Neuronal stem cell (in vitro differentiated cells): ENCODE data around the gene ARHGAP32.

ENCODE experiments used
- DNase-seq: peaks from one replicate; pipeline ENCODE4 v3.0.0-alpha.2; 2013; ENCODE audit warnings: low spot score
- H2AFZ ChIP-seq: one replicate; pipeline ENCODE4 v1.6.1; 2013; ENCODE audit warnings: mild to moderate bottlenecking, low read length, inconsistent platforms
- H2AK5ac ChIP-seq: 2 replicates; pipeline ENCODE4 v1.6.1; 2013; ENCODE audit warnings: low read depth, mild to moderate bottlenecking, inconsistent platforms, low read length, moderate library complexity, mixed read lengths
- H2BK120ac ChIP-seq: 2 replicates; pipeline ENCODE4 v1.6.1; 2013; ENCODE audit warnings: low read depth, mild to moderate bottlenecking, inconsistent platforms, low read length, moderate library complexity, mixed read lengths
- H2BK12ac ChIP-seq: one replicate; pipeline ENCODE4 v1.6.1; 2013; ENCODE audit warnings: low read length, inconsistent platforms
- H2BK15ac ChIP-seq: 2 replicates; pipeline ENCODE4 v1.6.1; 2013; ENCODE audit warnings: mild to moderate bottlenecking, low read length, inconsistent platforms, mixed read lengths
- H2BK5ac ChIP-seq: one replicate; pipeline ENCODE4 v1.6.1; 2013; ENCODE audit warnings: inconsistent platforms, mild to moderate bottlenecking, low read length, moderate library complexity
- H3K14ac ChIP-seq: one replicate; pipeline ENCODE4 v1.6.1; 2013; ENCODE audit warnings: low read length, inconsistent platforms
- H3K18ac ChIP-seq: 2 replicates; pipeline ENCODE4 v1.6.1; 2013; ENCODE audit warnings: low read length, inconsistent platforms
- H3K23ac ChIP-seq: 2 replicates; pipeline ENCODE4 v1.6.1; 2013; ENCODE audit warnings: low read depth, mild to moderate bottlenecking, mixed read lengths, low read length, inconsistent platforms; ENCODE audit not compliant: poor library complexity
- H3K27ac ChIP-seq: replicated peaks from 3 replicates; pipeline ENCODE4 v1.5.1; 2013; ENCODE audit warnings: low read length, inconsistent platforms
- H3K27me3 ChIP-seq, 3 experiments: 2 replicates each; pipeline ENCODE4 v1.6.1; 2013; ENCODE audit warnings: low read length in 3 of 3, mild to moderate bottlenecking in 2 of 3, inconsistent platforms in 1 of 3, low read depth in 1 of 3, mixed read lengths in 1 of 3, moderate library complexity in 1 of 3; ENCODE audit not compliant: control insufficient read depth in 3 of 3, insufficient read depth in 3 of 3
- H3K36me3 ChIP-seq, 2 donors: replicated peaks in 1 of 2; 2 replicates each; pipeline ENCODE4 v1.6.1; 2013; ENCODE audit warnings: low read length in 2 of 2; ENCODE audit not compliant: control insufficient read depth in 2 of 2, insufficient read depth in 2 of 2
- H3K4ac ChIP-seq: 2 replicates; pipeline ENCODE4 v1.6.1; 2013; ENCODE audit warnings: inconsistent platforms, mild to moderate bottlenecking, low read length, moderate library complexity
- H3K4me1 ChIP-seq, 2 donors: 1 replicate in 1 of 2; 2 replicates in 1 of 2; pipeline ENCODE4 v1.6.1; 2013; ENCODE audit warnings: low read length in 2 of 2, low read depth in 1 of 2; ENCODE audit not compliant: control insufficient read depth in 2 of 2, insufficient read depth in 1 of 2
- H3K4me2 ChIP-seq: one replicate; pipeline ENCODE4 v1.6.1; 2013; ENCODE audit warnings: mild to moderate bottlenecking, low read length, inconsistent platforms; ENCODE audit not compliant: insufficient read depth, poor library complexity, severe bottlenecking
- H3K4me3 ChIP-seq, 2 donors: 2 replicates each; pipeline ENCODE4 v1.5.1; 2013; ENCODE audit warnings: low read length in 2 of 2, mild to moderate bottlenecking in 2 of 2, inconsistent platforms in 1 of 2, moderate library complexity in 1 of 2
- H3K79me1 ChIP-seq: one replicate; pipeline ENCODE4 v1.6.1; 2013; ENCODE audit warnings: low read depth, mild to moderate bottlenecking, inconsistent platforms, low read length, moderate library complexity
- H3K9ac ChIP-seq: one replicate; pipeline ENCODE4 v1.6.1; 2013; ENCODE audit warnings: mild to moderate bottlenecking, low read depth, low read length, inconsistent platforms; ENCODE audit not compliant: poor library complexity
- H3K9me3 ChIP-seq, 2 donors: replicated peaks in 1 of 2; 2 replicates each; pipeline versions ENCODE3 to v1.6.1; 2013; ENCODE audit warnings: low read length in 2 of 2, mild to moderate bottlenecking in 2 of 2, inconsistent platforms in 1 of 2, low read depth in 1 of 2, mixed read lengths in 1 of 2, moderate library complexity in 1 of 2; ENCODE audit not compliant: control insufficient read depth in 2 of 2, insufficient read depth in 1 of 2
- H4K8ac ChIP-seq: one replicate; pipeline ENCODE4 v1.6.1; 2013; ENCODE audit warnings: low read depth, mild to moderate bottlenecking, inconsistent platforms, low read length, moderate library complexity
- H4K91ac ChIP-seq: one replicate; pipeline ENCODE4 v1.6.1; 2013; ENCODE audit warnings: low read length, low read depth, mild to moderate bottlenecking, inconsistent platforms; ENCODE audit not compliant: poor library complexity
- WGBS, 2 donors: extraction: QIAGEN DNeasy Blood & Tissue Kit; methylation state at CpG; one replicate each; pipeline ENCODE4 v1.1.7; 2013; ENCODE audit warnings: missing lambda C conversion rate in 2 of 2, mixed read lengths in 1 of 2; ENCODE audit not compliant: insufficient read length in 2 of 2, insufficient replicate concordance in 1 of 2; ENCODE audit errors: extremely low coverage in 2 of 2; 5-methylcytosine and 5-hydroxymethylcytosine counted together

The ARHGAP32 gene

GRCh38 chr11:129225190-129225589, 33.1 kb upstream of the ARHGAP32 start:
- Histone ChIP-seq H2BK12ac (no peak overlapping the region), H3K79me1 (no peaks in the 10 kb centered on the region), H3K27ac (no peak overlapping the region), H3K36me3 (no peaks in the 10 kb centered on the region), H4K8ac (no peak overlapping the region), H4K91ac (no peak overlapping the region), H2AFZ (no peak overlapping the region), H2BK120ac (no peak overlapping the region), H3K23ac (no peak overlapping the region), H3K27me3 (no peaks in the 10 kb centered on the region), H3K4ac (no peak overlapping the region), H3K4me2 (no peak overlapping the region), H3K9ac (no peak overlapping the region), H3K18ac (no peak overlapping the region), H3K9me3 (peaks cover 0 to 28% of the 10 kb centered on the region in 2 donors), H3K4me1 (peaks cover 0 to 8% of the 10 kb centered on the region in 2 donors), H2BK5ac (no peak overlapping the region), H3K14ac (no peak overlapping the region), H2BK15ac (no peak overlapping the region), H2AK5ac (no peak overlapping the region), H3K4me3 (no peak overlapping the region)
- no CpG with 5 or more reads among the region's 1 CpG for WGBS, 2 donors
- DNase-seq, result no peak

- Histone ChIP-seq H3K36me3 (no peaks in the 10 kb centered on the region), H3K18ac (no peak overlapping the region), H2AK5ac (no peak overlapping the region), H2AFZ (no peak overlapping the region), H3K4me2 (no peak overlapping the region), H3K9me3 (peaks cover 0 to 28% of the 10 kb centered on the region in 2 donors), H4K8ac (no peak overlapping the region), H3K79me1 (no peaks in the 10 kb centered on the region), H3K27me3 (no peaks in the 10 kb centered on the region), H2BK12ac (no peak overlapping the region), H3K4me3 (no peak overlapping the region), H3K14ac (no peak overlapping the region), H3K4ac (no peak overlapping the region), H2BK5ac (no peak overlapping the region), H2BK15ac (no peak overlapping the region), H4K91ac (no peak overlapping the region), H3K23ac (no peak overlapping the region), H2BK120ac (no peak overlapping the region), H3K27ac (no peak overlapping the region), H3K9ac (no peak overlapping the region), H3K4me1 (peaks cover 0 to 13% of the 10 kb centered on the region in 2 donors)
- no peak for DNase-seq
- no CpG with 5 or more reads among the region's 3 CpGs for WGBS, 2 donors
Observed at GRCh38 chr11:129224538-129224937, 32.4 kb upstream of the ARHGAP32 start.

- no peak for DNase-seq
- Histone ChIP-seq H2BK15ac (no peak overlapping the region), H3K9ac (no peak overlapping the region), H3K4ac (no peak overlapping the region), H4K91ac (no peak overlapping the region), H2AK5ac (no peak overlapping the region), H3K14ac (no peak overlapping the region), H2BK12ac (no peak overlapping the region), H3K23ac (no peak overlapping the region), H3K79me1 (no peaks in the 10 kb centered on the region), H2BK120ac (no peak overlapping the region), H2BK5ac (no peak overlapping the region), H3K4me2 (no peak overlapping the region), H3K27me3 (no peaks in the 10 kb centered on the region), H3K4me1 (peaks cover 2 to 13% of the 10 kb centered on the region in 2 donors), H3K9me3 (peaks cover 0 to 28% of the 10 kb centered on the region in 2 donors), H3K36me3 (no peaks in the 10 kb centered on the region), H4K8ac (no peak overlapping the region), H3K18ac (no peak overlapping the region), H3K4me3 (no peak overlapping the region), H2AFZ (no peak overlapping the region), H3K27ac (no peak overlapping the region)
- no CpG with 5 or more reads among the region's 2 CpGs for WGBS, 2 donors
Observed at GRCh38 chr11:129223701-129224149, 31.6 kb upstream of the ARHGAP32 start.

GRCh38 chr11:129223260-129223659, 31.1 kb upstream of the ARHGAP32 start:
- Histone ChIP-seq H4K91ac (no peak overlapping the region), H3K4ac (no peak overlapping the region), H4K8ac (no peak overlapping the region), H2AK5ac (no peak overlapping the region), H2BK12ac (no peak overlapping the region), H2BK120ac (no peak overlapping the region), H3K36me3 (no peaks in the 10 kb centered on the region), H3K14ac (no peak overlapping the region), H3K9ac (no peak overlapping the region), H3K23ac (no peak overlapping the region), H2BK5ac (no peak overlapping the region), H3K79me1 (no peaks in the 10 kb centered on the region), H3K4me1 (peaks cover 3 to 13% of the 10 kb centered on the region in 2 donors), H2AFZ (no peak overlapping the region), H3K9me3 (peaks cover 0 to 28% of the 10 kb centered on the region in 2 donors), H3K4me3 (no peak overlapping the region), H3K27me3 (no peaks in the 10 kb centered on the region), H2BK15ac (no peak overlapping the region), H3K27ac (no peak overlapping the region), H3K4me2 (no peak overlapping the region), H3K18ac (no peak overlapping the region)
- no CpG with 5 or more reads among the region's 1 CpG for WGBS, 2 donors
- DNase-seq, result no peak
